GM21529 (cell line): ENCODE measurements around the gene ZCCHC14.
A peak's percentile ranks its signal among the peaks of the same experiment; 100 is the strongest.
"Not testable (repeated sequence)": the region's sequence is repeated elsewhere in the genome, so short reads cannot be mapped to it uniquely, and the experiment has no call there.

ENCODE experiments used
- ATAC-seq: cut with Tn5 transposase; IDR thresholded peaks from one replicate; pipeline ENCODE4 v1.9.1; 2021; ENCODE audit not compliant: unreplicated experiment

ZCCHC14 gene

GRCh38 chr16:87388818-87389134, 104.0 kb downstream of the ZCCHC14 start:
- ATAC-seq = no peak

- peak; percentile 54 for ATAC-seq
Measured at GRCh38 chr16:87387942-87388817, 104.6 kb downstream of the ZCCHC14 start.

GRCh38 chr16:87384875-87385167, 108.0 kb downstream of the ZCCHC14 start:
- not testable (repeated sequence) for ATAC-seq

- peak; percentile 11 for ATAC-seq
Measured at GRCh38 chr16:87384162-87384874, 108.5 kb downstream of the ZCCHC14 start.

GRCh38 chr16:87383505-87384161, 109.2 kb downstream of the ZCCHC14 start, which contains the start of gene FBXO31:
Gene FBXO31 (minus strand): TSS chr16:87383776. CDS start chr16:87383744, 32 bp downstream.
- peak; percentile 39 for ATAC-seq

GRCh38 chr16:87382023-87382785, 110.6 kb downstream of the ZCCHC14 start:
- no peak for ATAC-seq

- ATAC-seq = no peak
Measured at GRCh38 chr16:87380881-87381280, 111.9 kb downstream of the ZCCHC14 start.

- ATAC-seq = no peak
Measured at GRCh38 chr16:87380403-87380802, 112.4 kb downstream of the ZCCHC14 start.

GRCh38 chr16:87379312-87379752, 113.5 kb downstream of the ZCCHC14 start:
- ATAC-seq = not testable (repeated sequence)

GRCh38 chr16:87376660-87377059, 116.2 kb downstream of the ZCCHC14 start:
- no peak for ATAC-seq

- no peak for ATAC-seq
Measured at GRCh38 chr16:87375426-87376135, 117.2 kb downstream of the ZCCHC14 start.

GRCh38 chr16:87374313-87374712, 118.5 kb downstream of the ZCCHC14 start:
- no peak for ATAC-seq

GRCh38 chr16:87372305-87372704, 120.5 kb downstream of the ZCCHC14 start:
- no peak for ATAC-seq

GRCh38 chr16:87371261-87371866, 121.5 kb downstream of the ZCCHC14 start:
- ATAC-seq = no peak

- no peak for ATAC-seq
Measured at GRCh38 chr16:87369796-87370719, 122.8 kb downstream of the ZCCHC14 start.

- no peak for ATAC-seq
Measured at GRCh38 chr16:87369117-87369765, 123.6 kb downstream of the ZCCHC14 start.

- no peak for ATAC-seq
Measured at GRCh38 chr16:87368029-87368770, 124.6 kb downstream of the ZCCHC14 start.

- no peak for ATAC-seq
Measured at GRCh38 chr16:87367529-87367928, 125.3 kb downstream of the ZCCHC14 start.
